Testis (tissue), 3 donors: Measurements from ENCODE around the gene ANAPC2. TPM values are rescaled to one million over a fixed set of nuclear protein-coding genes. Genes with fewer than 3 reads are reported as not detected.

Experiments
- DNase-seq: peaks from one replicate; pipeline ENCODE4 v3.0.0-alpha.2; 2019
- H3K27ac ChIP-seq, 2 donors: fragments of 200-600 bp; sonication (generic); one replicate each; pipeline ENCODE4 v1.5.1; 2019
- H3K27me3 ChIP-seq: fragments of 200-600 bp; sonication (generic); one replicate; pipeline ENCODE4 v1.5.1; 2019
- H3K36me3 ChIP-seq: fragments of 200-600 bp; sonication (generic); one replicate; pipeline ENCODE4 v1.5.1; 2017; ENCODE audit warnings: low read depth; ENCODE audit errors: missing control alignments
- H3K4me1 ChIP-seq: fragments of 200-600 bp; sonication (generic); one replicate; pipeline ENCODE4 v1.5.1; 2019
- H3K4me3 ChIP-seq, 2 donors: fragments of 200-600 bp; sonication (generic); one replicate each; pipeline ENCODE4 v1.5.1; 2017 to 2019
- H3K9me3 ChIP-seq: fragments of 200-600 bp; sonication (generic); one replicate; pipeline ENCODE4 v1.5.1; 2017
- CTCF ChIP-seq, 3 experiments: fragments of 450-650 bp in 2 of 3; fragments of 200-600 bp in 1 of 3; sonication (generic) in 1 of 3; IDR thresholded peaks; one replicate each; pipeline ENCODE4 v1.5.1; 2016 to 2019; ENCODE audit warnings: antibody characterized with exemption in 3 of 3, mild to moderate bottlenecking in 2 of 3, moderate library complexity in 1 of 3
- POLR2A ChIP-seq: fragments of 450-650 bp; IDR thresholded peaks from one replicate; pipeline ENCODE4 v1.6.1; 2017; ENCODE audit warnings: antibody characterized with exemption, mild to moderate bottlenecking, moderate library complexity
- WGBS, 2 donors: methylation state at CpG; one replicate each; pipeline ENCODE4 v1.1.5; 2018; 5-methylcytosine and 5-hydroxymethylcytosine counted together
- intact Hi-C: fragments of 100-400 bp; cut with DNase I; formaldehyde crosslinking; loops from one replicate; pipeline ENCODE4 v1.15.1; 2023; ENCODE audit warnings: low total_unique reads
- polyA plus RNA-seq: library from polyadenylated mRNA; stranded (reverse); fragments of 350-450 nt; fragmentation: Illumina TruSeq; extraction: RNeasy Lipid Tissue Mini Kit (QIAGEN cat#74804); gene quantifications from one replicate; pipeline ENCODE4 v1.2.3, GENCODE V29; 2014; ENCODE audit warnings: low read depth, low replicate concordance; ENCODE audit not compliant: insufficient read depth
- total RNA-seq, 2 donors: library from RNA; depleted of rRNA; stranded (reverse); fragments of >200 nt; gene quantifications; one replicate each; pipeline ENCODE4 v1.2.3, GENCODE V29; 2016

Gene ANAPC2
- total and polyA plus RNA-seq, 3 donors from 2014 or later: 80.6 to 98.5 (median 91.0) TPM

DNA sequence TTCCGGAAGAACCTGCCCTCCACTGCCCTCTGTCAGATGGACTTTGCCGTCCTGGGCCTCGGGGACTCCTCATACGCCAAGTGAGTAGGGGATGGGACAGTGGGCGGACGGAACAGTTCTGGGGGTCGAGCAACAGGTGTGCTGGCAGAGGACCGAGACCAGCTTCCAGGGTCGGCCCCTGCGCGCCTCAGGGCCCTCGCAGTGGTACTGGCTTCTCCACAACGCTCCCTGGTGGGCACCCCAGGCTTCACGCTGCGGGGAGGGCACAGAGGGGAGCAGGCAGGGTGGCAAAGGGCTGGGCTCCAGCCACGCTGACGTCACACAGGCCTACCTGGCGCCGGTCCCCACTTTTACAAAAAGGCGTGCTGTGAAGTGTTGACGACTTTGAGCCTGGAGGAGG, 24.2 kb upstream of the ANAPC2 start:
- Histone ChIP-seq H3K27me3 (no peaks in the 10 kb centered on the region), H3K4me1 (peaks cover 9% of the 10 kb centered on the region), H3K4me3 (no peak overlapping the region), H3K36me3 (no peaks in the 10 kb centered on the region), H3K27ac (no peak overlapping the region), H3K9me3 (no peaks in the 10 kb centered on the region)
- WGBS, 2 donors: 80 to 88% methylated on average over 2 to 21 of the region's 21 CpGs
- intact Hi-C loops: no loop called here
- no peak for DNase-seq
- TF ChIP-seq CTCF (IDR thresholded peaks at IDR 0.05) (no peak), POLR2A (no peak)

GRCh38 chr9:137211532-137211931, 23.2 kb upstream of the ANAPC2 start:
- 80 to 82% methylated on average over 13 of the region's 13 CpGs for WGBS, 2 donors

DNA sequence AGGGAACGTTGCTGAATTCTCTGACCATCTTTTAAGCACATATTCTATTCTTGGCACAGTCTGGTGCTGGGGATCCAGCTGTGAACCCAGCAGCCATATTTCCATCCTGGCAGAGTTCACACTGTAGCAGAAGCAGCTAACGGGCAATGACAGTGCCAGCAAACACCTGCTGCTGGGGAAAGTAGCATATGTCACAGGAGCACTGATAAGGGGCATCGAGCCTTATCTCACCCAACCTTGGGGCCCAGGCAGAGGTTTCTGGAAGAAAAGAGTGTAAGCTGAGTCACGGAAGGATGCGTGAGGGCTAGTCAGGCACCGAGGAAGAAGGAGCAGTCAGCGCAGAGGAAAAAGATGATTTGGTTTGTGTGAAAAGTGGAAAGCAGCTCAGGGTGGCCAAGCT, 18.2 kb upstream of the ANAPC2 start:
- no peak for DNase-seq
- H3K27me3 ChIP-seq: no peaks in the 10 kb centered on the region
- H3K9me3 ChIP-seq: no peaks in the 10 kb centered on the region
- H3K4me3 ChIP-seq: no peak overlapping the region
- WGBS, 2 donors: 67 to 72% methylated on average over 7 of the region's 7 CpGs
- no peak overlapping the region for H3K27ac ChIP-seq
- intact Hi-C loops: no loop called here
- peaks cover 27% of the 10 kb centered on the region for H3K4me1 ChIP-seq
- TF ChIP-seq POLR2A (no peak), CTCF (IDR thresholded peaks at IDR 0.05) (no peak)
- H3K36me3 ChIP-seq: no peaks in the 10 kb centered on the region

More at GRCh38 chr9:137211532-137211931, 23.2 kb upstream of the ANAPC2 start:
- intact Hi-C loops: no loop called here
- no peaks in the 10 kb centered on the region for H3K27me3 ChIP-seq
- no peak overlapping the region for H3K27ac ChIP-seq
- TF ChIP-seq CTCF (IDR thresholded peaks at IDR 0.05) (no peak), POLR2A (no peak)
- H3K9me3 ChIP-seq: no peaks in the 10 kb centered on the region
- H3K4me1 ChIP-seq: peaks cover 11% of the 10 kb centered on the region
- no peak overlapping the region for H3K4me3 ChIP-seq
- DNase-seq: no peak
- no peaks in the 10 kb centered on the region for H3K36me3 ChIP-seq

GRCh38 chr9:137205126-137206069, 17.0 kb upstream of the ANAPC2 start, which contains the start of the genes NDOR1 and TMEM203:
TSS of gene NDOR1 (plus strand) at chr9:137205700. CDS start at chr9:137205778, 78 bp downstream.
TSS of gene TMEM203 (minus strand) at chr9:137205648. CDS start at chr9:137205414, 234 bp downstream.
- TF ChIP-seq CTCF (IDR thresholded peaks at IDR 0.05) (no peak), POLR2A (no peak)

More at GRCh38 chr9:137205126-137206069, 17.0 kb upstream of the ANAPC2 start, which contains the start of the genes NDOR1 and TMEM203:
- peaks cover 35% of the 10 kb centered on the region for H3K4me1 ChIP-seq
- WGBS, 2 donors: 0 to 1% methylated on average over 26 to 63 of the region's 98 CpGs
- H3K27ac ChIP-seq: peak within 1 kb of the TSS; percentile 8 to 61
- DNase-seq: peak; percentile 95
- H3K36me3 ChIP-seq: no peaks in the 10 kb centered on the region
- H3K4me3 ChIP-seq: peak within 1 kb of the TSS; percentile 91 to 99
- H3K27me3 ChIP-seq: no peaks in the 10 kb centered on the region
- intact Hi-C loops: no loop called here
- H3K9me3 ChIP-seq: no peaks in the 10 kb centered on the region
